ENCODE measurements around the gene ASXL1.

DNA sequence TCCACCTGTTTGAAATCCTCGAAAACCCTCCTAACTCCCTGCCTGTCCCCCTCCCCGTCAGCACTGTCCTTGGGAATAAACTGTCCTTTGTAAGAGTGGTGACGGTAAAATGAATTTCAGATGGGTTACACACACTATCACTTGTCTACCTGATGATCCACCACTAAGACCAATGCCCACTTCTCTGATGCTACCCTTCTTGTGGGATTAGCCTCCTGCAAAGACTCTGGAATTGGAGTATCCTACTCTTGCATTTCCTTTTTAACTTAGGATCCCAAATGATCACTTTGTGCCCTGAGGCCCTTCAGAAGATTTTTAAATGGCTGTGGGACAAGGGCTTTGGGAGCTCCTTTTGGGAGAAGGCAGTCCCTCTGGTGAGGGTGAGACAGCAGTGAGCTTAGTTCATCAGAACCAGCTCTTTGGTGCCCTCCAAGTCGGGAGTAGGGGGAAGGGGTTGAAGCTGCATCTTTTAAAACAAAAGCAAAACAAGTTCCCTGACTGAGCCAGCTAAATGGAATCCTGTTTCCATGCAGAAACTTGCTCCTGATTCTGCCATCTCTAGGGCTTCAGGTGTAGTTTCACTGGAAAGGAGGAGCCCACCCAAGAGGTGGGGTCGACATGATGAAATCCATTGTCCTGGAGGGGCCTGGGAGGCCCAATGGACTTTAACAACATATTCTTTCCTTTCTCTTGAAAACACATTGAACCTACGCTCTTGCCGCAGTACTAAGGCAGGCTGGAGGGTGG lies 86.5 kb downstream of the ASXL1 start:
- no peak for TF ChIP-seq JUNB (IDR thresholded peaks at IDR 0.05; ENCODE audit: unreplicated experiment)
- no peak for TF ChIP-seq CREB1 (CRISPR knock-in tag; IDR thresholded peaks at IDR 0.05; ENCODE audit: low read depth)
- TF ChIP-seq, protein P1, sequence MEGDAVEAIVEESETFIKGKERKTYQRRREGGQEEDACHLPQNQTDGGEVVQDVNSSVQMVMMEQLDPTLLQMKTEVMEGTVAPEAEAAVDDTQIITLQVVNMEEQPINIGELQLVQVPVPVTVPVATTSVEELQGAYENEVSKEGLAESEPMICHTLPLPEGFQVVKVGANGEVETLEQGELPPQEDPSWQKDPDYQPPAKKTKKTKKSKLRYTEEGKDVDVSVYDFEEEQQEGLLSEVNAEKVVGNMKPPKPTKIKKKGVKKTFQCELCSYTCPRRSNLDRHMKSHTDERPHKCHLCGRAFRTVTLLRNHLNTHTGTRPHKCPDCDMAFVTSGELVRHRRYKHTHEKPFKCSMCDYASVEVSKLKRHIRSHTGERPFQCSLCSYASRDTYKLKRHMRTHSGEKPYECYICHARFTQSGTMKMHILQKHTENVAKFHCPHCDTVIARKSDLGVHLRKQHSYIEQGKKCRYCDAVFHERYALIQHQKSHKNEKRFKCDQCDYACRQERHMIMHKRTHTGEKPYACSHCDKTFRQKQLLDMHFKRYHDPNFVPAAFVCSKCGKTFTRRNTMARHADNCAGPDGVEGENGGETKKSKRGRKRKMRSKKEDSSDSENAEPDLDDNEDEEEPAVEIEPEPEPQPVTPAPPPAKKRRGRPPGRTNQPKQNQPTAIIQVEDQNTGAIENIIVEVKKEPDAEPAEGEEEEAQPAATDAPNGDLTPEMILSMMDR (conservative IDR thresholded peaks at IDR 0.05; ENCODE audit: low read depth in 2 of 2) = no peak
- TF ChIP-seq EZH2phosphoT487 (IDR thresholded peaks at IDR 0.05; ENCODE audit: unreplicated experiment) = no peak
- no peak for TF ChIP-seq EZH2 (IDR thresholded peaks at IDR 0.05; ENCODE audit: low read depth, unreplicated experiment)

Data from GM23338 (cell line).